HEK293 (cell line): ENCODE data around the gene ACVR2A.

Experiments
- KLF9 ChIP-seq: fragments of 450-650 bp; formaldehyde crosslinking; IDR thresholded peaks from 2 replicates; pipeline ENCODE4 v1.5.1; 2016; ENCODE audit warnings: missing biosample characterization, missing genetic modification characterization, low read depth
- ZBTB10 ChIP-seq: fragments of 450-650 bp; formaldehyde crosslinking; IDR thresholded peaks from 2 replicates; pipeline ENCODE4 v1.5.1; 2016; ENCODE audit warnings: missing biosample characterization, missing genetic modification characterization
- ZNF660 ChIP-seq: fragments of 450-650 bp; IDR thresholded peaks from 2 replicates; pipeline ENCODE4 v1.5.1; 2018; ENCODE audit warnings: missing biosample characterization, mild to moderate bottlenecking, missing genetic modification characterization
- ZNF692 ChIP-seq: fragments of 450-650 bp; formaldehyde crosslinking; IDR thresholded peaks from 2 replicates; pipeline ENCODE4 v1.5.1; 2016; ENCODE audit warnings: missing biosample characterization, missing genetic modification characterization

GRCh38 chr2:147976102-147976501 is 131.3 kb downstream of the ACVR2A start:
- no peak for TF ChIP-seq ZNF692 (tag by site-specific recombination)
- no peak for TF ChIP-seq KLF9
- no peak for TF ChIP-seq ZBTB10 (tag by site-specific recombination)
- no peak for TF ChIP-seq ZNF660 (tag by site-specific recombination)
